Posterior cingulate gyrus (tissue), 11 donors: Measurements from ENCODE around the gene USP15.

ENCODE experiments used
- DNase-seq, 10 donors: peaks; one replicate each; pipeline versions ENCODE4 v3.0.0 to v3.0.0-alpha.2; 2020 to 2021; ENCODE audit warnings: mixed read lengths in 3 of 10
- intact Hi-C: fragments of 100-400 bp; cut with DNase I; formaldehyde crosslinking; loops from one replicate; pipeline ENCODE4 v1.15.1; 2023

USP15 gene

DNA sequence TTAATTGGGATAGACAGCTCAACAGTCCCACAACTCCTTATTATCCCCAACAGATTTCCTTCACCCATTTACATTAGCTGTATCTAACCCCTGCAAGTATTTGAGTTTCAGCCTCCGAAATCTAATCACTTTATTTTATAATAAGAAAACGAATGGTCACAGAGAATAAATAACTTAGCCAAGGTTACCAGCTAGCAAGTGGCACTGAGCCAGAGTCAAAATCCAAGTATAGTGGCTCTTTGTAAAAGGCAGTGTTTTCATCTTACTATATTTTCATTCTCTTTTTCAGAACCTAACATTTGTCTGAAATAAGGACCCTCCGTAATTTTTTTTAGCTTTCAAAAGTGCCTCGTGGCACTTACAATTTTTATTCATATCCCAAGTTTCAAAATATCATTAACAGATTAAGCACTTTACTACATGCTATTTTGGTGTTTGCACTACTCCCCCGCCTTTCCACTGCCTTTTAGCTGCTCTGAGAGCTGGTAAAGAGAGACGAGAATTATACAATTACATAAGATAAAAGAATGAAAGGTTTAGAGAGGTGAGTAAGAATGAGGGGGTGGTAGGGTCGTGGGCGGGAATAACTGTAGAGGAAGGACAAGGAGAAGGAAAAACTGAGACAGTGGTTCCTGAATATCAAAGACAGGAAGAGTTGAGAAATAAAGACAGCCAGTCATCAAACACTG, 3.7 kb upstream of the USP15 start:
- no peak for DNase-seq

DNA sequence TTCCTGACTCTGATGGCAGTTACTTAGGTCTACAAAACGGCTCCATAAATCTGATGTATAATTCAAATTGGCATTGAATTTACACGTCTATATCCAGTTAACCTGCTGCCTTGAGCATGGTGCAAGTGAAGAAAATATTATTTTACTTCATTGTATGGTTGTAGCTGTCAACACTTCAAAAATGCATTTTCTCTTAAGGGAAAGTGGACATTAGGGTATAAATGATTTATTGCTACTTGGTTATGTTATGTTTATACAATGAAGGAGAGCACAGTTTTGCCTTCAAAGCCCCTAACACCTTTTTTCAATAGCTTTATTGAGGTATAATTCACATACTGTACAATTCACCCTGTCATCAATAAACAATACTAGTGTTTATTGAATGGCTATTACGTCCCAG, 2.0 kb upstream of the USP15 start:
- no peak for DNase-seq
- intact Hi-C loops: no loop called here

More for the DNA sequence above, 3.7 kb upstream of the USP15 start:
- intact Hi-C loops: no loop called here

DNA sequence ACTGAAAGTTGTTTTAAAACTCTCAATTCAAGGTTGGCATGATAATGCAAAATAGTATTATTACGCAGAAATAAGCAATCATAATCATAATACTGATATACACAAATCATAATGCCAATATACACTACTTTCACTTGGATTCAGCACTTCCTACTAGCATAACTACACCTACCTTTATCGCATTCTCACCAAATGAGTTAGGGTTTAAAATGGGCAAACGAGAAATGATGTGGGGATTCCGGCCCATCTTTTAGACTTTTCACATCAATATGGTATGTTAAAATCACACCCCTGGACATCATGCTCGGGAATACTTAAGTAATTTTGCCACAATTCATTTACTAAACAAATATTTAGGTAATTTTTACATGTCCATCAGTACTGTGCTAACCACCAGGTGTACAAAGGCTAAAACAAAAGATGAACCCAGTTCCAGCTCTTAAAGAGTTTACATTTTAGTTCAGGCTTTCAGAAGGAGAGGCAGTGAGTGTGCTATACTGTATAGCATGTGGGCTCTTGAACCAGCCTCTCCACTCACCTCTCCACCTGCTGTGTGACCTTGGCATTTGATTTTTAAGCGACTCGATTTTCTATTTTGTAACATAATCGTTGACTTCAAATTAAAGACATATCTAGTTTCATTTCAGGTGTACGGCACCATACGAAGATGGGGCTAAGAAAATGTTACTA, 1.1 kb upstream of the USP15 start:
- DNase-seq: no peak
- intact Hi-C loops: no loop called here

DNA sequence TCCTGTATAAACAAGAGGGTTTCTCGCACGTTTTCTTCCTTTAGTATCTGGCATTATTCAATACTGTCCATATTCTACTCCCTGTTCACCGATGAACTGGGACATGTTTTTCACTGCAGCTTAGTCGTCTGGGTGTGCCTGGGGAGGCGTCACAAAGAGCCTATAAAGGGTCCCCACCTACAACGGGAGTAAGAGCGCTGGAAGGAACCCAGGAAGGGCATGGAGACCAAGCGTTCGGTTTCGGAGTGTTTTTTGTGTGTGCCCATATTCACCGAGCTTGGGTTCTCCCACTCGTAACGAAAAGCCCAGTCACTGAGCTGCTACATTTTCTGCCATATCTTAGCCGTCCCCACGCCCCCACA, 592 bp upstream of the USP15 start:
- intact Hi-C loops: no loop called here
- DNase-seq: no peak

DNA sequence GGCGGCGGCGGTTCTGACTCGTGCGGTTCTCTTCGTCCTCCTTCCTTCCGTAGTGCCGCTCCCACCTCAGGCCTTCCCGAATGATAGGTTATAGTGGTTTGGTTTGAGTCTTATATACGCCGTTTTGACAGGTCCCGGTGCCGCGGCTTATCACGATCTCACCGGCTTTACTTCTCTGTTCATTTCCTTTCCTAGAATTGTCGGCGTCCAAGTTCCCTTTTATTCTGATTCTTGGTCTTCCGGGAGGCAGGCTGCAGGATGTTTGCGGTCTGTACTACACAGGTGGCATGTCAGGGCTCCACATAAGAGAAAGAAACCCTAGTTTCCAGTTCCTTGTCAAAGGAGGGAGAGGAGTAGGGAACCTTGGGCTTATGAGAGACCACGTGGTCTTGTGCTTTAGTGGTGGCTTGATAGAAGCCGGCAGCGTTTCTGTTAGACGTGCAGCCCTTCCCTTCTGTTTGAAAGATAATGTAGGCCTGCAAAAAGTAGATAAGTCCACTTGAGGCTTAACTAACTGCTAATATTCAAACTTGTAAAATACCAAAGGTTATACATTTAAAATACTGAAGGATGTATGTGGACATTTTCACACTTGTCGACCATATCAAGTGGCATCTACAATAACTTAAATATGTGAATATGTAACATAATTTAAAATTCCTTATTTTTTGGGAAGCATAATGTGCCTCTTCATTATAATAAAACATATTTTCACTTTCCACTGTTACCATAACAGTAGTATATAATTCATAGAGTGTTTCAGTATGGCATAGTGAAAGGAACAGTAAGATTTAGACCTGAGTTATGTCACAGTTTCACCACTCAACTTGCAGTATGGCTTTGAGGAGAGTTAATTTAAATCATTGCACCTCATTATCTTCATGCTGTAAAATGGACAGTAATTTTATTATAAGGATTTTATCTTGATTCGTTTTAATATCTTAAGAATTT, 804 bp downstream of the USP15 start:
- peak in 6 of 10 donors; percentile 7 to 78 (median 16) for DNase-seq
- intact Hi-C loops: loop anchor here (10.0 kb wide), 1 partner anchor 204 kb away; the partner anchor contains the start of gene MON2

DNA sequence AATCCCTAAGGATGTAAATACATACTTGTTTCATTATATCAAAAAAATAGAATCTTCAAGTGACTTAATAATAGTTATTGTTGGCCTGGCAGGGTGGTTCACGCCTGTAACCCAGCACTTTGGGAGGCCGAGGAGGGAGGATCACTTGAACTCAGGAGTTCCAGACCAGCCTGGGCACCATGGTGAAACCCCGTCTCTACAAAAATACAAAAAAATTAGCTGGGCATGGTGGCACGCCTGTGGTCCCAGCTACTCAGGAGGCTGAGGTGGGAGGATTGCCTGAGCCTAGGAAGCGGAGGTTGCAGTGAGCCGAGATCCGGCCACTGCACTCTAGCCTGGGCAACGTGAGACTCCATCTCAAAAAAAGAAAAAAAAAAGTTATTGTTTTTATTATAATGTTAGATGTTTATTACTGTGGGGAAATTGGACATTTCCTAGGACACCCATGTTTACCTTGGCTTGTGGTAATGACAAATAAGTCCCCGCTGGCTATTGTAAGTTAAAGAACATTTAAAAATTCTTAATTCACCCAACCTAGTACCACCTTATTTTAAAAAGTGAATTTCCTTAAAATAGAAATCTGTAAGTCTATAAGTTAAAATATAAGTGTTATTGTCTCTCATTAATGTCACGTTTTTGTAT, 1.8 kb downstream of the USP15 start:
- peak in 1 of 10 donors; percentile 23 for DNase-seq
- intact Hi-C loops: loop anchor here (10.0 kb wide), 1 partner anchor 203 kb away; the partner anchor contains the start of gene MON2

DNA sequence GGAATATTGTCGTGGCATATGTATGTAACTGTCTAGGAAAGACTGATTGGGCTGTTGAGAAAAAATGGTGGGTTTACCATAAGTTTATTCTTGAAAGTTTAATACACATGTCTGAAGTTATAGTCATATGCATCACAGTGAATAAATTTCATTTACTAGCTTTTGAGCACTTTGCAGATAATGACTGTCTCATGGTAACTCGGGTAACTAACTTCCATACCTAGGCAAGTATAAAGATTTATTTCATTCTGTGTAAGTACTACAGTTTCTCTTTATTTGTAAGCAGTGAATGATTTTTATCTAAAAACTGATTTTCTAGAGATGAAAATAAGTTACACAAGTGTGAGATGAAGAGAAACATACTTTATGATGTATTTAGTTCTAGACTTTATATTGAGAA, 3.0 kb downstream of the USP15 start:
- no peak for DNase-seq
- intact Hi-C loops: loop anchor here (10.0 kb wide), 1 partner anchor 202 kb away; the partner anchor contains the start of gene MON2

DNA sequence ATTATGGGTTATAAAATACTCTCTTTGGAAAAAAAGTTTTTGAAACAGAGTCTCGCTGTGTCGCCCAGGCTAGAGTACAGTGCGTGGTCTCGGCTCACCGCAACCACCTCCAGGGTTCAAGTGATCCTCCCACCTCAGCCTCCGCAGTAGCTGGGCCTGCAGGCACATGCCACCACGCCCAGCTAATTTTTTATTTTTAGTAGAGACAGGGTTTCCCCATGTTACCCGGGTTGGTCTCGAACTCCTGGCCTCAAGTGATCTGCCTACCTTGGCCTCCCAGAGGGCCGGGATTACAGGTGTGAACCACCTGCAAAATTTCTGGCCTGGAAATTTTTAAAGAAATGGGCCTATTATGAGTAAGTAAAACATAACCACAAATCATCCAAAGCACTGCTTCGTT, 3.8 kb downstream of the USP15 start:
- DNase-seq: peak in 1 of 10 donors; percentile 38
- intact Hi-C loops: loop anchor here (10.0 kb wide), 1 partner anchor 201 kb away; the partner anchor contains the start of gene MON2

DNA sequence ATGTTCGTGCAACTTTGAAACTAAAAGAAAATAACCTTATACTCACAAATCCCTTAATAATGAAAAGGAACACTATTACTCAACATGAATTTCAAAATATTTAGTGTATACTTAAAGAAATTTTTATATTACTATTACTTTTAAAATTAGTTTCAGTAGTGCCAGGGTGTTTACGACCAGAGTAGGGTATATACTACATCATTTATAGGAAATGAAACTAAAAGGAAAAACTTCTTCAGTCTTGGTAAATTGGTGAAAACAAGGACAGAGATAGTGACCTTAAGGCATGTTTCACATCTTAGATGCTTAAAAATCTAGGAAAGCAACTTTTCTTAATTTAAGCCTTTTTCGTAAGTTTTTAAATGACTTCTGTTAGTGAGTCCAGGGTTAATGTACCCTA, 4.5 kb downstream of the USP15 start:
- intact Hi-C loops: loop anchor here (10.0 kb wide), 1 partner anchor 200 kb away; the partner anchor contains the start of gene MON2
- DNase-seq: no peak

DNA sequence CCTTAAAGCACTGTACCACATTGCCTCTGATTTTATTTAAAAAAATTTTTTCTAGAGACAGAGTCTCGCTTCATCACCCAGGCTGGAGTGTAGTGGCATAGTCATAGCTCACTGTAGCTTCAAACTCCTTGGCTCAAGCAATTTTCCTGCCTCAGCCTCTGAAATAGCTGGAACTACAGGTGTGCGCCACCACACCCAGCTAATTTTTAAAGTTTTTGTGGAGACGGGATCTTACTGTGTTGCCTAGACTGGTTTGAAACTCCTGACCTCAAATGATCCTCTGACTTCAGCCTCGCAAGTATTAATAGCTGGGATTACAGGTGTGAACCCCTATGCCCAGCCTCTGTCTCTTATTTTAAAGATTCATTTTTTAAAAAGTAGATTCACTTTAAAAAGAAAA, 5.3 kb downstream of the USP15 start:
- no peak for DNase-seq
- intact Hi-C loops: loop anchor here (10.0 kb wide), 1 partner anchor 199 kb away; the partner anchor contains the start of gene MON2

DNA sequence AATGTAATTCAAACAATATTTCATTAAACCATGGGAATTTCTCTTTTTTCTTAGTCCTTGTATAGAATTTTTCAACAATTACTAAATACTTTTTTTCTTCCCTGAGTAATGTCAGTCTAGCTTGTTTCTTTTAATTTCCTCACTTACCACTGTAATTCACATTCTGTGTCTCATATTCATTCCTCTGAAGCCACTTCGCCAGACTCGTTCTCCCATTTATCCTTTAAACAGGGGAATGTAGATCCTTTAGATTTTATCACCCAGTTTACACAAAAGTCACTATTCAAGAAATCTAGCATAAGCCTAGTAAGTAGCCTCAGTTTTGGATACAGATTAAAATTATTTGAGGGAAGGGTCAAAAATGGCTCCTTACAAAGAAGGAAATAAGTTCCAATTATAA, 6.8 kb downstream of the USP15 start:
- intact Hi-C loops: loop anchor here (10.0 kb wide), 1 partner anchor 198 kb away; the partner anchor contains the start of gene MON2

DNA sequence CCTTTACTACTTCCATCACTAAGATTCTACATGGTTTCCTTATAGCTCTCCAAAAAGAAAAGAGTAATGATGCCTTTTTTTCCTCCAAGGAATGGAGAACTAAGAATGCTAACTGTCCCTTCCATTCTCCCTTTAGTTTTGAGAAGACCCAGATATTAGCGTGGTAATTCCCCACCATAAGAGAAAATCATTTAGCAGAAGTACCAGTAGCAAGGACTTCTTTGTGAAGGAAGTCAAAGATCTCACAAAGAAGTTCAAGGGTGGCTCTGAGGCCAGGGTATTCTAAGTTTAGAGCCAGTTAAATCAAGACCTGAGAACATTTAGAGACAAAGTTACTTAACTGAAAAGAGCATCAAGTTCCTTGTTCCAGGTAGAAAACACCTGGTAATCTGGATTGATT, 7.3 kb downstream of the USP15 start:
- intact Hi-C loops: loop anchor here (10.0 kb wide), 1 partner anchor 197 kb away; the partner anchor contains the start of gene MON2
- DNase-seq: no peak

More for the DNA sequence above, 6.8 kb downstream of the USP15 start:
- DNase-seq: no peak

DNA sequence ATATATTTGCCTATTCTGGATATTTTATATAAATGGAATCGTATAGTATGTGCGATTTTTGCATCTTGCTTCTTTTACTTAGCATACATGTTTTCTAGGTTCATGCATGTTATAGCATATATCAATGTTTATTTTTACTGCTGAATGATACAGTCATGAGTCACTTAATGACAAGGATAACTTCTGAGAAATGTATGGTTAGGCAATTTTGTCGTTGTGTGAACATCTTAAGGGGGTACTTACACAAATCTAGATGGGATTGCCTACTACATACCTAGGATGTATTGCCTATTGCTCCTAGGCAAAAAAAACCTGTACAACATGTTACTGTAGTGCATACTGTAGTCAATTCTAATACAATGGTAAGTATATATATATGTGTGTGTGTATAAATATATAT, 8.8 kb downstream of the USP15 start:
- intact Hi-C loops: loop anchor here (10.0 kb wide), 1 partner anchor 196 kb away; the partner anchor contains the start of gene MON2
- DNase-seq: no peak

DNA sequence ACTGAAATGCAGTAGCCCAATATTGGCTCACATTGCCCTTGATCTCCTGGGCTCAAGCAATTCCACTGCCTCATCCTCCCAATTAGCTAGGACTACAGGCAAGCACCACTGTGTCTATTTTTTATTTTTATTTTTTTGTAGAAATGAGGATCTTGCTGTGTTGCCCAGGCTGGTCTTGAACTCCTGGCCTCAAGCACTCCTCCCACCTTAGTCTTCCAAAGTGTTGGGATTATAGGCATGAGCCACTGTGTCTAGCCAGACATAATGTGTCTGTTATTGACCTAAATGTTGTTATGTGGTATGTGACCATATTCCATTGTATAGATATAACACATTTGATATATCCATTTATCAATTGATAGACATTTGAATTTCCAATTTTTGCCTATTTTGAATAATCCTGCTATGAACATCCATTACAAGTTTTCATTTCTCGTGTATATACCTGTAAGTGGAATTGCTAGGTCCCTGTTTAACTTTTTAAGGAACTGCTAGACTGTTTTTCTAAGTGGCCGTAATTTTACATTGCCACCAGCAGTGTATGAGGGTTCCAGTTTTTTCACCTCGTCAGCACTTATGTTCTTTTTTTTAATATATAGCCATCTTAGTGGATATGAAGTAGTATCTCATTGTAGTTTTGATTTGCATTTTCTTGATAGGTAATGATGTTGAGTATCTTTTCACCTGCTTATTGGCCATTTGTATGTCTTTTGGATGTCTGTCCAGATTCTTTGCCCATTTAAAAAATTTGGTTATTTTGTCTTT, 9.4 kb downstream of the USP15 start:
- no peak for DNase-seq
- intact Hi-C loops: loop anchor here (10.0 kb wide), 1 partner anchor 195 kb away; the partner anchor contains the start of gene MON2

DNA sequence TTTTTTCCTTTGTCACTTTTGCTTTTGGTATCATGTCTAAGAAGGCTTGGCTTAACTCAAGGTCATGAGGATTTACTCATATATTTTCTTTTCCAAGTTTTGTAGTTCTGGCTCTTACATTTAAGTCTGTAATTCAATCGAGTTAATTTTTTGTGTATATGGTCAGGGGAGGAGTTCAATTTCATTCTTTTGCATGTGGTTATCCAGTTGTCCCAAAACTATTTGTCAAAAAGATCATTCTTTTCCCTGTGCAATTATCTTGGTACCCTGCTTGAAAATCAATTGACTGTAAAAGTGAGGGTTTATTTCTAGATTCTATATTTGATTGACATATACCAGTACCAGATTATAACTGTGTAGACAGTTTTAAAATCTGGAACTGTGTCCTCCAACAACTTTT, 10.2 kb downstream of the USP15 start:
- intact Hi-C loops: no loop called here

DNA sequence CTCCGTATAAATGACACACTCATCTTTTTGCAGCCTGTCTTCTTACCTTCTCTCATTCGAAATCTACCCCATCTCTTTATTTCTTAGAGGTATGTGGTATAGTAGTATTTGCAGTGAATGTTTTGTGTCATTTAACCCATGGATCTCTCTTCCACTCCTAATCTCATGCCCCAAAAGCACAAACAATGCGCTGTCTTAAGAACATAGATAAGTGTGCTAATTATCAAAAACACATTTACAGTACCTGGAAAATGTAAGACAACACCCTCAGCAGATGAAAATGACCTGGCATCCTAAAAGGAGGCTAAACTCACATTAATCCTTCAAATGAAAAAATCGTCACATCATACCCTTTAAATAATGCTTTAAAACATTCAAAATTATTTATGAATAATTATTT, 10.7 kb downstream of the USP15 start:
- intact Hi-C loops: no loop called here
- no peak for DNase-seq

More for the DNA sequence above, 10.2 kb downstream of the USP15 start:
- DNase-seq: no peak

DNA sequence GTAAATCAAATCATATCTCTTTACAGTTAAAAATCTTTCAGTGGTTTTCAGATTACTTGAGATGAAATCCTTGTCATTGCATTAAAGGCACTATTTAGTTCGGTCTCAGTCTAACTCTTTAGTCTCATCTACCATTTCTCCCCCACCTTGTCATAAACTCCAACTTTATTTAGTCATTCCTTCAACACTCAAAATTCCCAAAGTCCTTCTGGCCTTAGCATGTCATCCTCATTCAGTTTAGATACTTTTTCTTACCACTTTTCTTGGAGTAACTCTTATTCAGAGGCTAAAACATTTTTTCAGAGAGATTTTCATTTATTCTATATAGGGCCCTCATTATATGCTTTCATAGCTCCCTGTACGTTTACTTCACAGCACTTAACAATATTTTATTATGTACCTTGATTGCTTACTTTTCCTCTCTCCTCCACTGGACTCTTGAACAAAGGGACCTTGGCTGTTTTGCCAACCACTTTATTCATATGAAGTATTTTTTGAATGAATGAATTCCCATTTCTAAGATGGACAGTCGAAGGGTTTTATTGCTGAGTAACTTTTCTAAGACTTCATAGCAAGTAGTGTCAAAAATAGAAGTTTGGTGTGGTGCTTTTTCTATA, 12.8 kb downstream of the USP15 start:
- intact Hi-C loops: no loop called here
- DNase-seq: no peak

DNA sequence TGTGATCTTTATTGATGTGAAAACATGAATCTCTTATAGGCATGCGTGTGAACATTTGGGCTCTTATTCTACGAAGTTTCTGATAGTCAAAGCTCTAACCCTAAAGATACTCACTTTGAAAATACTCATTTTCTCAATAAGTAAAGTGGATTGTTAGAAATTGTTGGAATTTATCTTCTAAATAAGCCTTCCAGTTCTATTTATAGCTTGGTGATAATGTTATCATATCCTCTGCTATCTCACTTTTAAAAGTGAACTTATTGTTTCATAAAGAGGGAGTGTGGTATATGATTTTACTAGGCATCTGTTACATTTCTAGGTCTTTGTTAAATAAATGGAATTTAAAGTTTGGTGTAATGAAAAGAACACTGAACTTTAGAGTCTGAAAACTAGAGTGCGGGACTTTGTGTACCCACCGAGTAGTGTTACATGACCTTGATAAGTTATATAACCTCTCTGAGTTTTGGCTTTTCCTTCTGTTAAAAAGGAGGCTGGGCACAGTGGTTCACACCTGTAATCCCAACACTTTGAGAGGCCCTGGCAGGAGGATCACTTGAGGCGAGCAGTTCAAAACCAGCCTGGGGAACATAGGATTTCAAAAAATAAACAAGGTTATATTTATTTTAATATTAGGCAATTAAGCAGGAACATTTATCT, 13.6 kb downstream of the USP15 start:
- no peak for DNase-seq
- intact Hi-C loops: no loop called here
